HL-60/S4 treated with retinoic acid at 250 ng/mL for 4 days and 3 days (cell line): ENCODE results near the gene ACVR1.

Source experiments
- in situ Hi-C: fragments of 300-500 bp; cut with MboI; formaldehyde crosslinking; loops from 2 replicates; pipeline ENCODE4 v1.7.0; 2022; ENCODE audit warnings: low sequenced_read_pairs

The ACVR1 gene

GRCh38 chr2:157800838-157801495, 75.2 kb downstream of the ACVR1 start:
- in situ Hi-C loops: no loop called here

GRCh38 chr2:157793053-157793612, 83.0 kb downstream of the ACVR1 start:
- in situ Hi-C loops: no loop called here

GRCh38 chr2:157792335-157793052, 83.6 kb downstream of the ACVR1 start:
- in situ Hi-C loops: no loop called here

GRCh38 chr2:157790780-157791179, 85.3 kb downstream of the ACVR1 start:
- in situ Hi-C loops: no loop called here

- in situ Hi-C loops: no loop called here
Measured at GRCh38 chr2:157789933-157790511, 86.1 kb downstream of the ACVR1 start.

- in situ Hi-C loops: no loop called here
Measured at GRCh38 chr2:157789256-157789655, 86.9 kb downstream of the ACVR1 start.

- in situ Hi-C loops: no loop called here
Measured at GRCh38 chr2:157788201-157788600, 87.9 kb downstream of the ACVR1 start.

GRCh38 chr2:157787364-157787938, 88.7 kb downstream of the ACVR1 start:
- in situ Hi-C loops: no loop called here

GRCh38 chr2:157786663-157787363, 89.3 kb downstream of the ACVR1 start:
- in situ Hi-C loops: no loop called here

- in situ Hi-C loops: no loop called here
Measured at GRCh38 chr2:157785866-157786662, 90.1 kb downstream of the ACVR1 start.

- in situ Hi-C loops: no loop called here
Measured at GRCh38 chr2:157785200-157785599, 90.9 kb downstream of the ACVR1 start.

- in situ Hi-C loops: no loop called here
Measured at GRCh38 chr2:157784823-157785175, 91.3 kb downstream of the ACVR1 start.

GRCh38 chr2:157784169-157784822, 91.8 kb downstream of the ACVR1 start:
- in situ Hi-C loops: no loop called here

- in situ Hi-C loops: no loop called here
Measured at GRCh38 chr2:157783245-157783644, 92.9 kb downstream of the ACVR1 start.

GRCh38 chr2:157782057-157782845, 93.9 kb downstream of the ACVR1 start:
- in situ Hi-C loops: no loop called here

GRCh38 chr2:157780211-157780610, 95.9 kb downstream of the ACVR1 start:
- in situ Hi-C loops: no loop called here

GRCh38 chr2:157779794-157780193, 96.3 kb downstream of the ACVR1 start:
- in situ Hi-C loops: no loop called here

- in situ Hi-C loops: no loop called here
Measured at GRCh38 chr2:157777427-157777826, 98.7 kb downstream of the ACVR1 start.

GRCh38 chr2:157771234-157771633, 104.9 kb downstream of the ACVR1 start:
- in situ Hi-C loops: no loop called here
